ENCODE measurements around the gene FOXL1.

The FOXL1 gene

DNA sequence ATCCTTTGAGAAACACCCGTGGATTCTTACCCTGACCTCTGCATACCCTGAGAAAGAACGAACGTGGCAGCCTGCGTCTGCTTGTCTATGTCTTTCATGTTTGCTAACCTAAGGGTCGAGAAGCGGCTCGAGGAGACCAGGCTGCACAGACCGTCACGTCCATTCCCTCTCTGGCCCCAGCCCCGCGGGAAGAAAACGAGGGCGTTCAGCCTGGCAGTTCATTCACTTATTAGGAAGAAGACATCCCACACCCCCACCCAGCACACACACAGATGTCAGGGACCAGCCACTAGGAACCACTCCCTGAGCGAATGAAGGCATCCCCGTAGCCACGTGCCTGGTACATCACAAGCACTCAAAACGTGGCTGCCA is 22.7 kb upstream of the FOXL1 start:
- no peak for FAIRE-seq
- TF ChIP-seq, protein P1, sequence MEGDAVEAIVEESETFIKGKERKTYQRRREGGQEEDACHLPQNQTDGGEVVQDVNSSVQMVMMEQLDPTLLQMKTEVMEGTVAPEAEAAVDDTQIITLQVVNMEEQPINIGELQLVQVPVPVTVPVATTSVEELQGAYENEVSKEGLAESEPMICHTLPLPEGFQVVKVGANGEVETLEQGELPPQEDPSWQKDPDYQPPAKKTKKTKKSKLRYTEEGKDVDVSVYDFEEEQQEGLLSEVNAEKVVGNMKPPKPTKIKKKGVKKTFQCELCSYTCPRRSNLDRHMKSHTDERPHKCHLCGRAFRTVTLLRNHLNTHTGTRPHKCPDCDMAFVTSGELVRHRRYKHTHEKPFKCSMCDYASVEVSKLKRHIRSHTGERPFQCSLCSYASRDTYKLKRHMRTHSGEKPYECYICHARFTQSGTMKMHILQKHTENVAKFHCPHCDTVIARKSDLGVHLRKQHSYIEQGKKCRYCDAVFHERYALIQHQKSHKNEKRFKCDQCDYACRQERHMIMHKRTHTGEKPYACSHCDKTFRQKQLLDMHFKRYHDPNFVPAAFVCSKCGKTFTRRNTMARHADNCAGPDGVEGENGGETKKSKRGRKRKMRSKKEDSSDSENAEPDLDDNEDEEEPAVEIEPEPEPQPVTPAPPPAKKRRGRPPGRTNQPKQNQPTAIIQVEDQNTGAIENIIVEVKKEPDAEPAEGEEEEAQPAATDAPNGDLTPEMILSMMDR (IDR thresholded peaks at IDR 0.05; ENCODE audit: insufficient read depth, missing control alignments): no peak
- no peak for DNase-seq (ENCODE audit: insufficient read length, low spot score)

DNA sequence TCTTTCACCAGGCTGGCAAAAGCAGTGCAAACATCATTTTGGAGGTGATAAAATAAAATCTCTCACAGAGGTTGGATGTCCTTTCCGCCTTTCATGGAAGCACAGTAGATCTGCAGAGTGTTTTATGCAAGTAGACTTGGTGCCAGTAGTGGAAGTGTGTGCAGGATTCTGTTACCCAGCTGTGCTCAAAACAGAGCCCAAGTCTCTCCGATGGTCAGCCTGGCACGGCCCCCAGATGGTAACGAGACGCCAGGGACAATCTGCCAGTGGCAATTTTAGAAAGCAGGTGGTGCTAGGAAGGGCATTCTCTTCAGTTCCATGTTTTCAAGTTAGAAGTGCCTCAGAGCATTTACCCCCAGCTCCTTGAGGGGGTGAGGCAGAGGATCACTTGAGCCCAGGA is 21.8 kb upstream of the FOXL1 start:
- TF ChIP-seq, protein P1 (IDR thresholded peaks at IDR 0.05; ENCODE audit: insufficient read depth, missing control alignments): no peak
- FAIRE-seq (no peak), DNase-seq (ENCODE audit: insufficient read length, low spot score) (no peak)

DNA sequence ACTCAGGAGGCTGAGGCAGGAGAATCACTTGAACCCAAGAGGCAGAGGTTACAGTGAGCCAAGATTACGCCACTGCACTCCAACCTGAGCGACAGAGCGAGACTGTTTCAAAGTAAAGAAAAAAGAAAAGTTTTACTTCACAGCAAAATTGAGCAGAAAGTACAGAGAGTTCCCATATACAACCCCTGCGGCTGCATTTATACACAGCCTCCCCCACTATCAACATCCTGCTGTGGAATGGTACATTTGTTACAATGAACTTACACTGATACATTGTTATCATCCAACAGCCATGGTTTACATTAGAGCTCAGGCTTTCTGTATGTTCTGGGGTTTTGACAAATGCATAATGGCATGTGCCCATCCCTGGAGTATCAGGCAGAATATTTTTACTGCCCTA is 20.8 kb upstream of the FOXL1 start:
- TF ChIP-seq, protein P1 (IDR thresholded peaks at IDR 0.05; ENCODE audit: insufficient read depth, missing control alignments): no peak
- FAIRE-seq: no peak
- DNase-seq (ENCODE audit: insufficient read length, low spot score): no peak

DNA sequence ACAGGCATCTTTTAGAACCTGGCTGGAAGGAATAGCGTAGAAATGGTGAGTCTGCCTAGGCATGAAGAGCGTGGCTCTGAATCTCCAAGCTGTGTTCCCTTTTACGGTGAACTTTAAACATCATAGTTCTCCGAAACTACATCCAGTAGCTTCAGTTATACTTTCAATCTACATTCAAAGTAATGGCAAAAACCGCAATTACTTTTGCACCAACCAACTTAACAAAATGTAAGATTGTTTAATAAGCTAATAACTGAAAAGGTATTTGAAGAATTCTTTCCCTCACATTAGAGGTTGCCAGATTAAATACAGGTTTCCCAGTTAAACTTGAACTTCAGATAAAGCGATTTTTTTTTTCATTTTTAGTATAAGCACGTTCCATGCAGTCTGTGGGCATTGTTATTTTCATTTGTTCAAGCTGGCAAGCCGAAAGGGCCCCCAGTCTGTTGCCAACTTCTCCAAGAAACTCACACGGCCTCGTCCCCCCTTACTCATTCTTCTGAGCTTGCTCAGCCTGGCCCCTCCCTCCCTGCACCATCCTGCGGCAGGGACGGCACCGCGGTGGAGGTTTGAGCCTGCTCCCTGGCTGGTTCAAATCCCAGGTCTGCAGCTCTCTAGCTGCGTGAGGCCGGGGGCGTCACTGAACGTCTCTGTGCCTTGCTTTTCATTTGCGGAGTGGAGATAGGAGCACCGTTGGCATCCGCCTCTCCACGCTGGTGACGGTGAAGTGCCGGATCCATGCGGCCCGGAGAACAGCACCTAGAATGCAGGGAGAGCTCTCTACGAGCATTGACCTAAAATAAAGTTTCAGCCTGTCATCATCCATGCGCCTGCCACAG is 19.8 kb upstream of the FOXL1 start:
- TF ChIP-seq, protein P1 (IDR thresholded peaks at IDR 0.05; ENCODE audit: insufficient read depth, missing control alignments): no peak
- DNase-seq (ENCODE audit: insufficient read length, low spot score) (no peak), FAIRE-seq (no peak)

DNA sequence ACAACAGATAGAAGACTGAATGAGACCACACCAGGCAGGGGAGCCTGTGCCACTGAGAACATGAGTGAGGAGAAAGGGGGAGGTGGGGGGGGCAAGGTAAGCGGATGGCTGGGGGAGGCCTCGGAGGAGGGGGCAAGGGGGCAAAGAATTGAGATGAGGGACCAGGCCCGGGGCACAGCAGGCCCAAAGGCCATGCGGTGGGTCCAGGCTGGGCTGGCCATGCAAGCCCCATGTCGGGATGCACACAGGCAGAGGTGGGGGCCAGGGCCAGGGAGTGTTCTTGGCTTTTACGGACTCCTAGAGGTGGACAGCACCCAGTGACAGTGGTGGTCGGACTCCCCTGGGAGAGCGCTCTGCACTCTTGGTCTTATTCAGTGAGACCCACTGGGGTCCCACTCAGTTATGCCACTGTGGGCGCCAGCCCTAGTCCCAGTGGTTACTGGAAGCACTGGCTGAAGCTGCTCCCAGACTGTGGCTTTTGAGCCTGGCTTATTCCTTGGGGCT is 18.5 kb upstream of the FOXL1 start:
- DNase-seq (ENCODE audit: insufficient read length, low spot score): no peak
- TF ChIP-seq, protein P1 (IDR thresholded peaks at IDR 0.05; ENCODE audit: insufficient read depth, missing control alignments): no peak
- FAIRE-seq: no peak

DNA sequence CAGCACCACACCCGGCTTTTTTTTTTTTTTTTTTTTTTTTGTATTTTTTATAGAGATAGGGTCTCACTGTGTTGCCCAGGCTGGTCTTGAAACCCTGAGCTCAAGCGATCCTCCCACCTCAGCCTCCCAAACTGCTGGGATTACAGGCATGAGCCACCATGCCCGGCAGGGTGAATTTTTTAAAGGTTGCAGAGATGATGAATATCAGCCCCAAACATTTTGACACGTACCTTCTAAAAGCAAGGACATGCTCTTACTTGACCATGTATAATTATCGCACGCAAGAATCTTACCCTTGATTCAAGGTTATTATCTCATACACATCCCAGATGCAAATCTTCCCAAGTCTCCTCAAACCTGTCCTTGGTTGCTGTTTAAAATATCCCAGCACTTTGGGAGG is 16.0 kb upstream of the FOXL1 start:
- TF ChIP-seq, protein P1 (IDR thresholded peaks at IDR 0.05; ENCODE audit: insufficient read depth, missing control alignments): no peak
- DNase-seq (ENCODE audit: insufficient read length, low spot score): no peak
- FAIRE-seq: no peak
